Measurements from ENCODE around the gene RPS27. TPM values are rescaled to one million over a fixed set of nuclear protein-coding genes. Genes with fewer than 3 reads are reported as not detected.
"Not testable (repeated sequence)": the region's sequence is repeated elsewhere in the genome, so short reads cannot be mapped to it uniquely, and the experiment has no call there.

The RPS27 gene
- total RNA-seq, 1 experiment from 2014 or later: 1,095 TPM

GRCh38 chr1:154019269-154019668 is 28.7 kb downstream of the RPS27 start:
- intact Hi-C loops (cut with micrococcal nuclease; ENCODE audit: unreplicated experiment): no loop called here
- ATAC-seq: no peak
- CTCF ChIA-PET: interaction anchor here (0.6 kb wide), 1 partner anchor 10 kb away, joined by 14 read pairs; no protein-coding TSS in a partner anchor
- no peaks in the 10 kb centered on the region for H3K36me3 ChIP-seq (ENCODE audit: control insufficient read depth, insufficient read depth, low read length)
- H3K9me3 ChIP-seq (ENCODE audit: control insufficient read depth, insufficient read depth, low read depth, low read length): no peaks in the 10 kb centered on the region
- DNase-seq (ENCODE audit: low read depth, low spot score): no peak
- in situ Hi-C loops (cut with HindIII; ENCODE audit: low pct_unique_long_range_greater_than_20kb, low sequenced_read_pairs): no loop called here
- BruUV-seq (replicated peaks): no TSS peak
- H3K27ac ChIP-seq (ENCODE audit: low read length): no peak overlapping the region
- no peaks in the 10 kb centered on the region for H3K4me1 ChIP-seq (ENCODE audit: control insufficient read depth, insufficient read depth, low read length)
- no peak overlapping the region for H3K4me3 ChIP-seq (ENCODE audit: low read depth in 2 of 2, low read length in 2 of 2)
- TF ChIP-seq POLR2AphosphoS5 (IDR thresholded peaks at IDR 0.05; ENCODE audit: low read depth, low read length) (no peak), SIN3A (IDR thresholded peaks at IDR 0.05; ENCODE audit: borderline replicate concordance, insufficient read depth, low read depth, low read length) (no peak), TCF7L2 (IDR thresholded peaks at IDR 0.05; ENCODE audit: low read depth, low read length) (no peak)
- POLR2A ChIA-PET: interaction anchor here (0.7 kb wide), 1 partner anchor 29 kb away, joined by 3 read pairs; the partner anchor contains the start of gene RPS27
- H3K27me3 ChIP-seq (ENCODE audit: control insufficient read depth, insufficient read depth, low read length): no peaks in the 10 kb centered on the region

GRCh38 chr1:154019940-154020339 is 29.4 kb downstream of the RPS27 start:
- no peaks in the 10 kb centered on the region for H3K4me1 ChIP-seq (ENCODE audit: control insufficient read depth, insufficient read depth, low read length)
- no peak for DNase-seq (ENCODE audit: low read depth, low spot score)
- H3K27me3 ChIP-seq (ENCODE audit: control insufficient read depth, insufficient read depth, low read length): no peaks in the 10 kb centered on the region
- in situ Hi-C loops (cut with HindIII; ENCODE audit: low pct_unique_long_range_greater_than_20kb, low sequenced_read_pairs): no loop called here
- H3K36me3 ChIP-seq (ENCODE audit: control insufficient read depth, insufficient read depth, low read length): no peaks in the 10 kb centered on the region
- TF ChIP-seq CTCF (IDR thresholded peaks at IDR 0.05): no peak
- no peak for TF ChIP-seq TCF7L2 (IDR thresholded peaks at IDR 0.05; ENCODE audit: low read depth, low read length)
- no peak for TF ChIP-seq POLR2AphosphoS5 (IDR thresholded peaks at IDR 0.05; ENCODE audit: low read depth, low read length)
- TF ChIP-seq SIN3A (IDR thresholded peaks at IDR 0.05; ENCODE audit: borderline replicate concordance, insufficient read depth, low read depth, low read length): no peak
- no peak for TF ChIP-seq REST (IDR thresholded peaks at IDR 0.05; ENCODE audit: insufficient read depth in 1 of 2, low read depth in 2 of 2, low read length in 1 of 2)
- H3K4me3 ChIP-seq (ENCODE audit: low read depth in 2 of 2, low read length in 2 of 2): no peak overlapping the region
- POLR2A ChIA-PET: interaction anchor here (0.6 kb wide), 1 partner anchor 229 kb away, joined by 5 read pairs; no protein-coding TSS in a partner anchor
- intact Hi-C loops (cut with micrococcal nuclease; ENCODE audit: unreplicated experiment): no loop called here
- no peak for ATAC-seq
- CTCF ChIA-PET: no interaction called here
- H3K9me3 ChIP-seq (ENCODE audit: control insufficient read depth, insufficient read depth, low read depth, low read length): no peaks in the 10 kb centered on the region
- no peak overlapping the region for H3K27ac ChIP-seq (ENCODE audit: low read length)
- no TSS peak for BruUV-seq (replicated peaks)

GRCh38 chr1:154033697-154034096 is 43.1 kb downstream of the RPS27 start:
- H3K4me1 ChIP-seq (ENCODE audit: control insufficient read depth, insufficient read depth, low read length); intact Hi-C loops (cut with micrococcal nuclease; ENCODE audit: unreplicated experiment); BruUV-seq (replicated peaks); H3K27ac ChIP-seq (ENCODE audit: low read length); H3K36me3 ChIP-seq (ENCODE audit: control insufficient read depth, insufficient read depth, low read length); H3K27me3 ChIP-seq (ENCODE audit: control insufficient read depth, insufficient read depth, low read length); ATAC-seq; POLR2A ChIA-PET; DNase-seq (ENCODE audit: low read depth, low spot score); CTCF ChIA-PET; H3K9me3 ChIP-seq (ENCODE audit: control insufficient read depth, insufficient read depth, low read depth, low read length); H3K4me3 ChIP-seq (ENCODE audit: low read depth in 2 of 2, low read length in 2 of 2); in situ Hi-C loops (cut with HindIII; ENCODE audit: low pct_unique_long_range_greater_than_20kb, low sequenced_read_pairs): not testable (repeated sequence)

Small RNA genes lying within 50 kb of the gene (microRNA-seq; reads per million reads assigned to microRNA genes)
- gene MIR6737 (ENCODE audit: unreplicated experiment): 1.6 reads per million

Other genes starting within 250 kb of the RPS27 start
- 8.0 TPM for gene SLC27A3, start 215.4 kb upstream of the RPS27 start, total RNA-seq (2021; ENCODE audit: unreplicated experiment)
- gene GATAD2B, start 67.8 kb upstream of the RPS27 start, total RNA-seq (2021; ENCODE audit: unreplicated experiment): 47.2 TPM
- 56.2 TPM for gene DENND4B, start 44.0 kb upstream of the RPS27 start, total RNA-seq (2021; ENCODE audit: unreplicated experiment)
- 39.3 TPM for gene CRTC2, start 32.1 kb upstream of the RPS27 start, total RNA-seq (2021; ENCODE audit: unreplicated experiment)
- gene SLC39A1, start 27.2 kb upstream of the RPS27 start, total RNA-seq (2021; ENCODE audit: unreplicated experiment): 158 TPM
- 12.3 TPM for gene CREB3L4, start 22.9 kb upstream of the RPS27 start, total RNA-seq (2021; ENCODE audit: unreplicated experiment)
- gene JTB, start 13.1 kb upstream of the RPS27 start, total RNA-seq (2021; ENCODE audit: unreplicated experiment): 134 TPM
- 70.6 TPM for gene RAB13, start 4.4 kb upstream of the RPS27 start, total RNA-seq (2021; ENCODE audit: unreplicated experiment)
- 0.05 TPM for gene NUP210L, start 164.3 kb downstream of the RPS27 start, total RNA-seq (2021; ENCODE audit: unreplicated experiment)
- gene TPM3, start 201.3 kb downstream of the RPS27 start, total RNA-seq (2021; ENCODE audit: unreplicated experiment): 545 TPM
- not detected for gene CFAP141, start 215.6 kb downstream of the RPS27 start, total RNA-seq (2021; ENCODE audit: unreplicated experiment)
- gene UBAP2L, start 230.2 kb downstream of the RPS27 start, total RNA-seq (2021; ENCODE audit: unreplicated experiment): 227 TPM